ENCODE data around the gene SPDYE18.
A peak's percentile ranks its signal among the peaks of the same experiment; 100 is the strongest.
"Not testable (repeated sequence)": the region's sequence is repeated elsewhere in the genome, so short reads cannot be mapped to it uniquely, and the experiment has no call there.

The SPDYE18 gene

DNA sequence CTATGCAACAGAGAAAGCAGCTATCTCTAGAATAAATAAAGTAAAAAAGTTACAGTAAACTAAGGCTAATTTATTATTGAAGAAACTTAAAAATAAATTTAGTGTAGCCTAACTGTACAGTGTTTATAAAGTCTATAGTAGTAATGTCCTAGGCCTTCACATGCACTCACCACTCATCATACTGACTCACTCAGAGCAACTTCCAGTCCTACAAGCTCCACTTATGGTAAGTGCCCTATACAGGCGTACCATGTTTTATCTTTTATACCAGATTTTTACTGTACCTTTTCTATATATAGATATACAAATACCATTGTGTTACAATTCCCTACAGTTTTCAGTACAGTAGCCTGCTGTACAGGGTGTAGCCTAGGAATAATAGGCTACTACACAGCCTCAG, 19.8 kb upstream of the SPDYE18 start:
- not testable (repeated sequence) for H3K4me1 ChIP-seq (ENCODE audit: insufficient read depth, low read length); ATAC-seq (ENCODE audit: insufficient read depth, low read depth); H4K20me1 ChIP-seq (ENCODE audit: insufficient read depth, low read length)

DNA sequence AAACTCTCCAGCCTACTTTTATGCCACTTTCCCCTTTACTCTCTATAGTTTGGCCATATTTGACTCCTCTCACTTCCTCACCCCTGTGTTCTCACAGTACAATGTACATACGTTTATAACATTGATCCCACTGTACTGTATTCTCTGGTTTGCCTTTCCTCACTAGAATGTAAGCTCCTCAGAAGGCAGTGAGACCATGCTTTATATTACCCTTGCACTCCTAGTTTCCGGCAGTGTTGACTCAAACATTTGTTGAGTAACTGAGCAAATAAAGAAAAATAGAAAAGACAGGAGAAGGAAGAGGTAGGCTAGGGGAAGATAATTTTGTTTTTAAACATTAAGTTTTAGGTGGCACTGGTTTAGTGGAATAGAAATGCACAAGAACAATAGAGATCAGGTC, 17.9 kb upstream of the SPDYE18 start:
- not testable (repeated sequence) for H3K9ac ChIP-seq (ENCODE audit: low read depth, low read length); DNase-seq; H2AFZ ChIP-seq (ENCODE audit: low read depth, low read length); ATAC-seq (ENCODE audit: insufficient read depth, low read depth); H3K27me3 ChIP-seq (ENCODE audit: insufficient read depth, low read length, poor library complexity); H3K4me2 ChIP-seq (ENCODE audit: insufficient read depth, low read length); H3K9me3 ChIP-seq (ENCODE audit: insufficient read depth, low read length, severe bottlenecking); H3K79me2 ChIP-seq (ENCODE audit: insufficient read depth, low read length); H3K4me3 ChIP-seq (ENCODE audit: low read depth in 1 of 2, low read length in 2 of 2); H3K4me1 ChIP-seq (ENCODE audit: insufficient read depth, low read length); H4K20me1 ChIP-seq (ENCODE audit: insufficient read depth, low read length); H3K36me3 ChIP-seq (ENCODE audit: insufficient read depth, low read length); H3K27ac ChIP-seq (ENCODE audit: low read length)

More for the DNA sequence above, 19.8 kb upstream of the SPDYE18 start:
- H3K36me3 ChIP-seq (ENCODE audit: insufficient read depth, low read length); H3K27ac ChIP-seq (ENCODE audit: low read length); H3K79me2 ChIP-seq (ENCODE audit: insufficient read depth, low read length); H3K9ac ChIP-seq (ENCODE audit: low read depth, low read length); H3K4me3 ChIP-seq (ENCODE audit: low read depth in 1 of 2, low read length in 2 of 2); H3K4me2 ChIP-seq (ENCODE audit: insufficient read depth, low read length); H3K9me3 ChIP-seq (ENCODE audit: insufficient read depth, low read length, severe bottlenecking); H3K27me3 ChIP-seq (ENCODE audit: insufficient read depth, low read length, poor library complexity); DNase-seq; H2AFZ ChIP-seq (ENCODE audit: low read depth, low read length): not testable (repeated sequence)

DNA sequence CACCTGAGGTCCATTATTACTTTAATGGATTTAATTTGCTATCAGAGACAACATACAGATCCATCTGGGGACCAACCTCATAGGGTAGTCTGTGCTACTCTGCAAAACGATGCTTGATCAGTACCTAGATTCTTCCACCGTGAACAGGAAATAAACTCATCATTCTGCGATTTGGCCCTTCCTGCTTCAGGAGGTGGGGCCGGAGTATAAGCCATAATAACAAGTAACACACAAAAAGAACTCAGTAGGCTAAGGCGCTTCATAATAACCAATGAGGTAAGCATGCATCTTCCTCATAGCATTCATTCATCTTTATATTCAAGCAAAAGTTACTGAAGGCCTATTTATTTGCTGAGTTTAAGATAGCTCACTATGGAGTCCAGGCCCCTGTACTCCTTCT, 17.3 kb upstream of the SPDYE18 start:
- not testable (repeated sequence) for H3K9ac ChIP-seq (ENCODE audit: low read depth, low read length); H3K36me3 ChIP-seq (ENCODE audit: insufficient read depth, low read length); H3K27ac ChIP-seq (ENCODE audit: low read length); H4K20me1 ChIP-seq (ENCODE audit: insufficient read depth, low read length); H3K9me3 ChIP-seq (ENCODE audit: insufficient read depth, low read length, severe bottlenecking); H2AFZ ChIP-seq (ENCODE audit: low read depth, low read length); H3K4me1 ChIP-seq (ENCODE audit: insufficient read depth, low read length); H3K4me2 ChIP-seq (ENCODE audit: insufficient read depth, low read length); DNase-seq; H3K79me2 ChIP-seq (ENCODE audit: insufficient read depth, low read length); H3K4me3 ChIP-seq (ENCODE audit: low read depth in 1 of 2, low read length in 2 of 2); ATAC-seq (ENCODE audit: insufficient read depth, low read depth); H3K27me3 ChIP-seq (ENCODE audit: insufficient read depth, low read length, poor library complexity)

DNA sequence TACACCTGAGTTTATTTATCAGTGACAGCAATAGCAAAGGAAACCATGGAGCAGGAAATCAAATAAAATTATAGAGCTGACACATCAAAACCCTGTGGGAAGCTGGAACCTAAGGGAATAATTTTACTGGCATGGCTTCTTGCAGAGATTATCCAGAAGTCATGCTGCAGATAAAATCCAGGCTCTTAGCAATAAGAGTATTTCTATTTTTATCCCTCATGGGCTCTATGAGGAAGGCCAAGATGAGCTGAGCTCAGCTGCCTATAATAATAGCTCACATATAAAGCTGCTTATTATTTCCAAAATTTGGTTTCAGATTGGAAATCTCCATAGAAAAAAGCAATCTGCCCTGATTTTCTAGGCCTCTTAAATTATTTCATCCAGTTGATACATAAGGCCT, 16.8 kb upstream of the SPDYE18 start:
- H3K27ac ChIP-seq (ENCODE audit: low read length); H3K9ac ChIP-seq (ENCODE audit: low read depth, low read length); H3K79me2 ChIP-seq (ENCODE audit: insufficient read depth, low read length); H3K4me2 ChIP-seq (ENCODE audit: insufficient read depth, low read length); H4K20me1 ChIP-seq (ENCODE audit: insufficient read depth, low read length); H3K36me3 ChIP-seq (ENCODE audit: insufficient read depth, low read length); H3K27me3 ChIP-seq (ENCODE audit: insufficient read depth, low read length, poor library complexity); DNase-seq; H3K4me1 ChIP-seq (ENCODE audit: insufficient read depth, low read length); H3K4me3 ChIP-seq (ENCODE audit: low read depth in 1 of 2, low read length in 2 of 2); H3K9me3 ChIP-seq (ENCODE audit: insufficient read depth, low read length, severe bottlenecking); ATAC-seq (ENCODE audit: insufficient read depth, low read depth); H2AFZ ChIP-seq (ENCODE audit: low read depth, low read length): not testable (repeated sequence)

DNA sequence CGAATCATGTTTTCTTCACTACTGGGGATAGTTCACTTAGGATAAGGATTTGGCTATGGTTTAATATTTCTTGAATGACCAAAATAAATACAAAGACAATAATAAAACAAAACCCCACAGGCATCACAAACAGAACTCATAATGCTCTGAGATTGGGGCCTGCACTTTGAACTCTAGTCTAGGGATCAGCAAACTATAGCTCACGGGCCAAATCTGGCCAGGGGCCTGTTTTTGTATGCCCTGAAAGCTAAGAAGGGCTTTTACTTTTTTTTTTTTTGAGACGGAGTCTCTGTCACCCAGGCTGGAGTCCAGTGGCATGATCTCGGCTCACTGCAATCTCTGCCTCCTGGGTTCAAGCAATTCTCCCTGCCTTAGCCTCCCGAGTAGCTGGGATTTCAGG, 14.7 kb upstream of the SPDYE18 start:
- ATAC-seq (ENCODE audit: insufficient read depth, low read depth); H3K9me3 ChIP-seq (ENCODE audit: insufficient read depth, low read length, severe bottlenecking); H3K4me3 ChIP-seq (ENCODE audit: low read depth in 1 of 2, low read length in 2 of 2); H3K27me3 ChIP-seq (ENCODE audit: insufficient read depth, low read length, poor library complexity); H3K4me1 ChIP-seq (ENCODE audit: insufficient read depth, low read length); H3K36me3 ChIP-seq (ENCODE audit: insufficient read depth, low read length); H3K27ac ChIP-seq (ENCODE audit: low read length); H3K9ac ChIP-seq (ENCODE audit: low read depth, low read length); DNase-seq; H4K20me1 ChIP-seq (ENCODE audit: insufficient read depth, low read length); H2AFZ ChIP-seq (ENCODE audit: low read depth, low read length); H3K4me2 ChIP-seq (ENCODE audit: insufficient read depth, low read length); H3K79me2 ChIP-seq (ENCODE audit: insufficient read depth, low read length): not testable (repeated sequence)

- not testable (repeated sequence) for H3K36me3 ChIP-seq (ENCODE audit: insufficient read depth, low read length); H4K20me1 ChIP-seq (ENCODE audit: insufficient read depth, low read length); H3K27me3 ChIP-seq (ENCODE audit: insufficient read depth, low read length, poor library complexity); H2AFZ ChIP-seq (ENCODE audit: low read depth, low read length); H3K79me2 ChIP-seq (ENCODE audit: insufficient read depth, low read length); H3K9me3 ChIP-seq (ENCODE audit: insufficient read depth, low read length, severe bottlenecking); H3K9ac ChIP-seq (ENCODE audit: low read depth, low read length); DNase-seq; H3K4me3 ChIP-seq (ENCODE audit: low read depth in 1 of 2, low read length in 2 of 2); ATAC-seq (ENCODE audit: insufficient read depth, low read depth); H3K27ac ChIP-seq (ENCODE audit: low read length); H3K4me2 ChIP-seq (ENCODE audit: insufficient read depth, low read length); H3K4me1 ChIP-seq (ENCODE audit: insufficient read depth, low read length)
Measured at GRCh38 chr7:77074786-77075396, 12.5 kb upstream of the SPDYE18 start.

DNA sequence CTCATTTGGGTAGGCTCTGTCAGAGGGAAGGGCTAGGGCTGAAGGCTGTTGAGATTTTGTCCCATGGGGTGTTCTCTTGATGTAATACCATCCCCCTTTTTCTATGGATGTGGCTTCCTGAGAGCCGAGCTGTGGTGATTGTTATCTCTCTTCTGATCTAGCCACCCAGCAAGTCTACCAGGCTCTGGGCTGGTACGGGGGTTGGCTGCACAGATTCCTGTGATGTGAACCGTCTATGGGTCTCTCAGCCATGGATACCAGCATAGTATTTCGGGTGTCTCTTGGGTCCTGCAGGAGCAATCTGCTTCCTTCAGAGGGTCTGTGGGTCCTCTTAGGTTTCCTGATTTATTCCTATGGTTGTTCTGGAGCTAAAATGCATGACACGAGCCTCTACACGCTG, 8.8 kb upstream of the SPDYE18 start:
- not testable (repeated sequence) for H3K27ac ChIP-seq (ENCODE audit: low read length); H3K79me2 ChIP-seq (ENCODE audit: insufficient read depth, low read length); H3K4me3 ChIP-seq (ENCODE audit: low read depth in 1 of 2, low read length in 2 of 2); H3K36me3 ChIP-seq (ENCODE audit: insufficient read depth, low read length); H3K27me3 ChIP-seq (ENCODE audit: insufficient read depth, low read length, poor library complexity); H3K4me1 ChIP-seq (ENCODE audit: insufficient read depth, low read length); H3K9me3 ChIP-seq (ENCODE audit: insufficient read depth, low read length, severe bottlenecking); H4K20me1 ChIP-seq (ENCODE audit: insufficient read depth, low read length); H2AFZ ChIP-seq (ENCODE audit: low read depth, low read length); H3K9ac ChIP-seq (ENCODE audit: low read depth, low read length); H3K4me2 ChIP-seq (ENCODE audit: insufficient read depth, low read length)
- ATAC-seq (ENCODE audit: insufficient read depth, low read depth): peak; percentile 85
- DNase-seq: peak; percentile 58

- H3K79me2 ChIP-seq (ENCODE audit: insufficient read depth, low read length); DNase-seq; ATAC-seq (ENCODE audit: insufficient read depth, low read depth); H3K27me3 ChIP-seq (ENCODE audit: insufficient read depth, low read length, poor library complexity); H3K9me3 ChIP-seq (ENCODE audit: insufficient read depth, low read length, severe bottlenecking); H2AFZ ChIP-seq (ENCODE audit: low read depth, low read length); H4K20me1 ChIP-seq (ENCODE audit: insufficient read depth, low read length); H3K27ac ChIP-seq (ENCODE audit: low read length); H3K4me1 ChIP-seq (ENCODE audit: insufficient read depth, low read length); H3K36me3 ChIP-seq (ENCODE audit: insufficient read depth, low read length); H3K4me2 ChIP-seq (ENCODE audit: insufficient read depth, low read length); H3K4me3 ChIP-seq (ENCODE audit: low read depth in 1 of 2, low read length in 2 of 2); H3K9ac ChIP-seq (ENCODE audit: low read depth, low read length): not testable (repeated sequence)
Measured at GRCh38 chr7:77065869-77066268, 3.5 kb upstream of the SPDYE18 start.
